SK-N-SH treated with all-trans-retinoic acid at 6 μM for 48 hours (cell line): ENCODE results near the gene SNX11.

Source experiments
- ESRRG ChIP-seq: fragments of 250-450 bp; sonication (Bioruptor Pico); IDR thresholded peaks from 2 replicates; pipeline ENCODE4 v1.6.1; 2021; ENCODE audit warnings: mild to moderate bottlenecking
- OSR1 ChIP-seq: fragments of 250-450 bp; sonication (Bioruptor Pico); IDR thresholded peaks from 2 replicates; pipeline ENCODE4 v1.8.0; 2022; ENCODE audit warnings: moderate library complexity, mild to moderate bottlenecking, inconsistent platforms
- TOX ChIP-seq: fragments of 250-450 bp; sonication (Bioruptor Pico); IDR thresholded peaks from 2 replicates; pipeline ENCODE4 v1.8.0; 2021; ENCODE audit warnings: mild to moderate bottlenecking, moderate library complexity, borderline replicate concordance
- ZNF70 ChIP-seq: fragments of 450-650 bp; formaldehyde crosslinking; IDR thresholded peaks from 2 replicates; pipeline ENCODE4 v1.5.0; 2020; ENCODE audit warnings: mild to moderate bottlenecking, moderate library complexity
- ZNF8 ChIP-seq: fragments of 450-650 bp; formaldehyde crosslinking; IDR thresholded peaks from 2 replicates; pipeline ENCODE4 v1.5.0; 2020; ENCODE audit warnings: mild to moderate bottlenecking, moderate library complexity
- TF ChIP-seq, protein P1 (sequence below): fragments of 250-450 bp; sonication (Bioruptor Pico); IDR thresholded peaks from 2 replicates; pipeline ENCODE4 v1.5.1; 2020; ENCODE audit warnings: low read depth, mild to moderate bottlenecking, moderate library complexity
- TF ChIP-seq, protein P2 (sequence below): fragments of 250-450 bp; sonication (Bioruptor Pico); IDR thresholded peaks from 2 replicates; pipeline ENCODE4 v1.5.1; 2021; ENCODE audit warnings: mild to moderate bottlenecking, moderate library complexity

DNA sequence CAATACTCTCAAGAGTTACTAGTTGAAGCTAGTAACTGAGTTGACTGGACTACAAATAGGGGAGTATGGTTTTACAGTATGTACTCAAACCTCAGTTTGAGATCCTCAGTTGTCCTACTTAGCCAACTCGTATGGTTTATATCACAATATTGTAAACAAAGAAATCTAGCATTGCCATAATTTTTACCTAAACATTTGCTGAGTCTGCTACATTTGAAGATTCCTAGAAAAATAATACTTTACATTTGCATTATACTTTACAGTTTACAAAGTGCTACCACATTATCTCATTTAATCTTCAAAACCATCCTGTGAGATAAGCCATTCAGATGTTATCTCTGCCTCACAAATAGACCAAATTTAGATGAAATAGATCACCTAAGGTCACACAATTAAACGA is 22.6 kb upstream of the SNX11 start:
- TF ChIP-seq, protein P1, sequence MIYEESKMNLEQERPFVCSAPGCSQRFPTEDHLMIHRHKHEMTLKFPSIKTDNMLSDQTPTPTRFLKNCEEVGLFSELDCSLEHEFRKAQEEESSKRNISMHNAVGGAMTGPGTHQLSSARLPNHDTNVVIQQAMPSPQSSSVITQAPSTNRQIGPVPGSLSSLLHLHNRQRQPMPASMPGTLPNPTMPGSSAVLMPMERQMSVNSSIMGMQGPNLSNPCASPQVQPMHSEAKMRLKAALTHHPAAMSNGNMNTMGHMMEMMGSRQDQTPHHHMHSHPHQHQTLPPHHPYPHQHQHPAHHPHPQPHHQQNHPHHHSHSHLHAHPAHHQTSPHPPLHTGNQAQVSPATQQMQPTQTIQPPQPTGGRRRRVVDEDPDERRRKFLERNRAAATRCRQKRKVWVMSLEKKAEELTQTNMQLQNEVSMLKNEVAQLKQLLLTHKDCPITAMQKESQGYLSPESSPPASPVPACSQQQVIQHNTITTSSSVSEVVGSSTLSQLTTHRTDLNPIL, result no peak
- TF ChIP-seq TOX (CRISPR knock-in tag) (no peak), OSR1 (CRISPR knock-in tag) (no peak), ESRRG (CRISPR knock-in tag) (no peak), ZNF70 (CRISPR knock-in tag) (no peak), ZNF8 (no peak)
- TF ChIP-seq, protein P2, sequence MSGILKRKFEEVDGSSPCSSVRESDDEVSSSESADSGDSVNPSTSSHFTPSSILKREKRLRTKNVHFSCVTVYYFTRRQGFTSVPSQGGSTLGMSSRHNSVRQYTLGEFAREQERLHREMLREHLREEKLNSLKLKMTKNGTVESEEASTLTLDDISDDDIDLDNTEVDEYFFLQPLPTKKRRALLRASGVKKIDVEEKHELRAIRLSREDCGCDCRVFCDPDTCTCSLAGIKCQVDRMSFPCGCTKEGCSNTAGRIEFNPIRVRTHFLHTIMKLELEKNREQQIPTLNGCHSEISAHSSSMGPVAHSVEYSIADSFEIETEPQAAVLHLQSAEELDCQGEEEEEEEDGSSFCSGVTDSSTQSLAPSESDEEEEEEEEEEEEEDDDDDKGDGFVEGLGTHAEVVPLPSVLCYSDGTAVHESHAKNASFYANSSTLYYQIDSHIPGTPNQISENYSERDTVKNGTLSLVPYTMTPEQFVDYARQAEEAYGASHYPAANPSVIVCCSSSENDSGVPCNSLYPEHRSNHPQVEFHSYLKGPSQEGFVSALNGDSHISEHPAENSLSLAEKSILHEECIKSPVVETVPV, result no peak
